HG02938 (cell line): ENCODE results near the gene SGPP1.
"Not testable (repeated sequence)": the region's sequence is repeated elsewhere in the genome, so short reads cannot be mapped to it uniquely, and the experiment has no call there.

ENCODE experiments used
- ATAC-seq: cut with Tn5 transposase; IDR thresholded peaks from one replicate; pipeline ENCODE4 v1.9.1; 2021; ENCODE audit warnings: mild to moderate bottlenecking, moderate library complexity; ENCODE audit not compliant: unreplicated experiment

Gene SGPP1

DNA sequence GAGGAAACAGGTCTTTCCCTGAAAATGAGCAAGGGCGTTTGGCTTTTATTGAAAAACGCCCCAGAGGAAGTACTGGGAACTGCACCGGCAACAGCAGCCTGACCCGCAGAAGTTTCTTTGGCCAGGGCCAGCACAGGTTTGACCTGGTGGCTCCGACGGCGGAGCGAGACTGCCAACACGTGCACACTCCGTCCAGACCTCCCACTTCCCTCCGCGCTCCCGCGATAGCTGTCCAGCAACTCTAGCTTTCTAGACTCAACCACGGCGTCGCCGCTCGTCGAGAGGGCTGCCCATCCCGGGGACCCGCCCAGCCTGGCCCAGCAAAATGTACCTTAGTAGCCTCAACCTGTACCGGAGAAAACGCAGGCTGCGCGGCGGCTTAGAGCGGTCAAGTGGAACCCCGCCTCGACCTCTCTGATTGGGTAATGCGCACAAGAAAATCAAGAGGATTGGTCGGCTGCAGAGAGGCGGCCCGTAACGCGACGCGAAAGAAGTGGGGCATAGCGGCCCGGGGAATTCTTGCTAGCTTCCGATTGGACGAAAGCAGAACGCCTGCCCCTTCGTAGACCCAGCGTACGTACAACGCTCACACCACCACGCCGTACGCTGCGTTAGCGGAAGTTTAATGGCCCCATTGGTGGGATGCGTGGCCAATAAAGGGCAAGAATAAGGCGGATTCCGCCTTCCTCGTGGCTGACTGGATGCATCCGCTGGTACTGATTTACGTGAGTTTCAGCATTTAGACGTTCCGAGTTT lies 86.2 kb downstream of the SGPP1 start, which contains the start of gene WDR89:
Gene WDR89, minus strand, starts transcription at position 399 of the 756 bp plus-strand sequence. CDS start 41,929 bp downstream, outside the sequence.
- peak; percentile 84 for ATAC-seq

DNA sequence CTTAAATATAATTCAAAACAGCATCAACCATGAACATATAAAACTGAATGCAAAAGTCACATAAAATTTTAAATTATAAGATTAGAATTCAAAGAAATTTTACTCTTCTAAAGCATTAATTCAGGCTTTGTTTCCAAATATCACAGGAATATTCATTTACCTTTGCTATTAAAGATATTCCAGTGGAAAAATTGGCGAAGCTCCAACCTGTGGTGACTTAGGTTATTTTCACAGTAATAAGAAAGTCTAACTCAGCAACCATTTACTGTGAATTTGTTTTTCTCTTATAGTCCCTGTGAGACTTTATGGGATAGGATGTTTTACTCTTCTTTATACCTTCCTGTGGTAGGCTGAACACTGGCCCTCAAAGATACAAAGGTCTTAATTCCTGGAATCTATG lies 89.4 kb downstream of the SGPP1 start:
- ATAC-seq, result no peak

DNA sequence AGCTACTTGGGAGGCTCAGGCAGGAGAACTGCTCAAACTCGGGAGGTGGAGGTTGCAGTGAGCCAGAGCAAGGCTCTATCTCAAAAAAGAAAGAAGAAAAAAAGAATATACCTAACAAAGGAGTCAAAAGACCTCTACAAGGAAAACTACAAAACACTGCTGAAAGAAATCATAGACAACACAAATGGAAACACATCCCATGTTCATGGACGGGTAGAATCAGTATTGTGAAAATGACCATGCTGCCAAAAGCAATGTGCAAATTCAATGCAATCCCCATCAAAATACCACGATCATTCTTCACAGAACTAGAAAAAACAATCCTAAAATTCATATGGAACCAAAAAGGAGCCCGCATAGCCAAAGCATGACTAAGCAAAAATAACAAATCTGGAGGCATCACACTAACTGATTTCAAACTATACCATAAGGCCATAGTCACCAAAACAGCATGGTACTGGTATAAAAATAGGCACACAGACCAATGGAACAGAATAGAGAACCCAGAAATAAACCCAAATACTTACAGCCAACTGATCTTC lies 91.7 kb downstream of the SGPP1 start:
- not testable (repeated sequence) for ATAC-seq
